Measurements from ENCODE around the gene PXYLP1. TPM values are rescaled to one million over a fixed set of nuclear protein-coding genes. Genes with fewer than 3 reads are reported as not detected.

The PXYLP1 gene
- total and polyA plus RNA-seq, 2 donors (not counting 1 experiment from before 2014, with no cell fraction given) = 1.4 to 4.5 TPM

DNA sequence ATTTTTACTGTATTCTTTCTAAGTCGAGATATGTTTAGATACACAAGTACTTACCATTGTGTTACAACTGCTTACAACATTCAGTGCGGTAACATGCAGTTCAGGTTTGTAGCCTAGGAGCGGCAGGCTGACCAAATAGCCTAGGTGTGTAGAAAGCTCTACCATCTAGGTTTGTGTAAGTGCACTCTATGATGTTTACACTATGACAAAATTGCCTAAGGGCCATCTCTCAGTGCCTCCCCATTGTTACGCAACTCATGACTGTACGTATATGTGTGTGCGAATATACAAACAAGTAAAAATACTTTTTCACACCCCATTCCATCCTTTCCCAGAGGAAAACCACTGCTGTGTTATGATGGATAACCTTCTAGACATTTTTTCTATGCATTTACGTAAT, 44.3 kb downstream of the PXYLP1 start:
- TF ChIP-seq, protein P1, sequence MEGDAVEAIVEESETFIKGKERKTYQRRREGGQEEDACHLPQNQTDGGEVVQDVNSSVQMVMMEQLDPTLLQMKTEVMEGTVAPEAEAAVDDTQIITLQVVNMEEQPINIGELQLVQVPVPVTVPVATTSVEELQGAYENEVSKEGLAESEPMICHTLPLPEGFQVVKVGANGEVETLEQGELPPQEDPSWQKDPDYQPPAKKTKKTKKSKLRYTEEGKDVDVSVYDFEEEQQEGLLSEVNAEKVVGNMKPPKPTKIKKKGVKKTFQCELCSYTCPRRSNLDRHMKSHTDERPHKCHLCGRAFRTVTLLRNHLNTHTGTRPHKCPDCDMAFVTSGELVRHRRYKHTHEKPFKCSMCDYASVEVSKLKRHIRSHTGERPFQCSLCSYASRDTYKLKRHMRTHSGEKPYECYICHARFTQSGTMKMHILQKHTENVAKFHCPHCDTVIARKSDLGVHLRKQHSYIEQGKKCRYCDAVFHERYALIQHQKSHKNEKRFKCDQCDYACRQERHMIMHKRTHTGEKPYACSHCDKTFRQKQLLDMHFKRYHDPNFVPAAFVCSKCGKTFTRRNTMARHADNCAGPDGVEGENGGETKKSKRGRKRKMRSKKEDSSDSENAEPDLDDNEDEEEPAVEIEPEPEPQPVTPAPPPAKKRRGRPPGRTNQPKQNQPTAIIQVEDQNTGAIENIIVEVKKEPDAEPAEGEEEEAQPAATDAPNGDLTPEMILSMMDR (IDR thresholded peaks at IDR 0.05) = no peak
- TF ChIP-seq EZH2 (IDR thresholded peaks at IDR 0.05; ENCODE audit: borderline replicate concordance, insufficient read depth, low read depth, low read length, poor library complexity, severe bottlenecking) = no peak
- DNase-seq = no peak
- H3K4me1 Mint-ChIP-seq = peaks cover 4% of the 10 kb centered on the region
- ChIA-PET CTCF (no interaction called here), POLR2A (no interaction called here)
- H3K9ac ChIP-seq (ENCODE audit: low read length) = no peak overlapping the region
- H3K27ac Mint-ChIP-seq = no peak overlapping the region
- no peaks in the 10 kb centered on the region for H3K27me3 ChIP-seq (replicated peaks in 1 of 4; ENCODE audit: control extremely low read depth in 1 of 4, control insufficient read depth in 3 of 4, insufficient read depth in 4 of 4, low read length in 3 of 4)
- H3K4me3 Mint-ChIP-seq = no peak overlapping the region
- ATAC-seq (ENCODE audit: low read depth) = no peak
- no peaks in the 10 kb centered on the region for H3K79me2 ChIP-seq (ENCODE audit: control insufficient read depth, insufficient read depth, low read length)
- no peak overlapping the region for H3K4me2 ChIP-seq (replicated peaks; ENCODE audit: low read depth, low read length, poor library complexity, severe bottlenecking)
- H4K20me1 ChIP-seq (ENCODE audit: control insufficient read depth, insufficient read depth, low read length, poor library complexity, severe bottlenecking) = no peaks in the 10 kb centered on the region
- no peak overlapping the region for H2AFZ ChIP-seq (ENCODE audit: insufficient read depth, low read depth, low read length, poor library complexity, severe bottlenecking)
- H3K27me3 Mint-ChIP-seq = no peaks in the 10 kb centered on the region
- H3K4me3 ChIP-seq (ENCODE audit: control extremely low read depth in 1 of 5, extremely low read depth in 1 of 5, insufficient read depth in 1 of 5, low read depth in 2 of 5, low read length in 4 of 5) = no peak overlapping the region
- WGBS (ENCODE audit: insufficient coverage) = 60% methylated on average over 1 of the region's 7 CpGs
- H3K9me3 Mint-ChIP-seq (ENCODE audit: insufficient read depth) = no peaks in the 10 kb centered on the region
- no peaks in the 10 kb centered on the region for H3K9me3 ChIP-seq (ENCODE audit: control extremely low read depth in 1 of 3, control insufficient read depth in 2 of 3, insufficient read depth in 1 of 3, low read length in 2 of 3)
- H3K36me3 ChIP-seq (replicated peaks in 1 of 2; ENCODE audit: control extremely low read depth in 1 of 2, control insufficient read depth in 1 of 2, extremely low read depth in 1 of 2, insufficient read depth in 2 of 2, low read length in 1 of 2) = no peaks in the 10 kb centered on the region
- no peaks in the 10 kb centered on the region for H3K4me1 ChIP-seq (ENCODE audit: control insufficient read depth in 2 of 2, insufficient read depth in 2 of 2, low read length in 2 of 2)
- intact Hi-C loops (cut with micrococcal nuclease) = no loop called here
- H3K27ac ChIP-seq (ENCODE audit: low read length in 2 of 2) = no peak overlapping the region

DNA sequence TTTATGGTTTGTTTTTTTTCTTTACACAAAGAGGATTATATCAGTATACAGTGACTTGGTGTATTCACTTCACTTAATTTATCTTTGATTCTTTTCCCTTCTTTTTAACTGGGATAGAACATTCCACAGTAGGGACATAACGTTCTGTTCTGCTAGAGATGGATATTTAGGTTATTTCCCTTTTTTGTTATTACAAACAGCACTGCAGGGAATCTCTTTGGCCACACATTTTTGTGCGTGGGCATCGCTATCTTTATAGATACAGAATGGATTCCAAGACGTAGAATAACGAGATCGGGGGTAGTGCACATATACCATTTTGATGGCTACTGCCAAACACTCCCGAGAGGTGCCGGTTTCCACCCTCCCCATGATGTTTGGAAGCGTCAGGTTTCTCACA, 44.8 kb downstream of the PXYLP1 start:
- Mint-ChIP-seq H3K4me3 (no peak overlapping the region), H3K4me1 (peaks cover 4% of the 10 kb centered on the region), H3K9me3 (ENCODE audit: insufficient read depth) (no peaks in the 10 kb centered on the region), H3K27me3 (no peaks in the 10 kb centered on the region), H3K27ac (no peak overlapping the region)
- Histone ChIP-seq H3K9ac (ENCODE audit: low read length) (no peak overlapping the region), H3K36me3 (replicated peaks in 1 of 2; ENCODE audit: control extremely low read depth in 1 of 2, control insufficient read depth in 1 of 2, extremely low read depth in 1 of 2, insufficient read depth in 2 of 2, low read length in 1 of 2) (no peaks in the 10 kb centered on the region), H3K4me2 (replicated peaks; ENCODE audit: low read depth, low read length, poor library complexity, severe bottlenecking) (no peak overlapping the region), H2AFZ (ENCODE audit: insufficient read depth, low read depth, low read length, poor library complexity, severe bottlenecking) (no peak overlapping the region), H3K79me2 (ENCODE audit: control insufficient read depth, insufficient read depth, low read length) (no peaks in the 10 kb centered on the region), H3K4me1 (ENCODE audit: control insufficient read depth in 2 of 2, insufficient read depth in 2 of 2, low read length in 2 of 2) (no peaks in the 10 kb centered on the region), H3K9me3 (ENCODE audit: control extremely low read depth in 1 of 3, control insufficient read depth in 2 of 3, insufficient read depth in 1 of 3, low read length in 2 of 3) (no peaks in the 10 kb centered on the region), H3K27me3 (replicated peaks in 1 of 4; ENCODE audit: control extremely low read depth in 1 of 4, control insufficient read depth in 3 of 4, insufficient read depth in 4 of 4, low read length in 3 of 4) (no peaks in the 10 kb centered on the region), H3K27ac (ENCODE audit: low read length in 2 of 2) (no peak overlapping the region), H3K4me3 (ENCODE audit: control extremely low read depth in 1 of 5, extremely low read depth in 1 of 5, insufficient read depth in 1 of 5, low read depth in 2 of 5, low read length in 4 of 5) (no peak overlapping the region), H4K20me1 (ENCODE audit: control insufficient read depth, insufficient read depth, low read length, poor library complexity, severe bottlenecking) (no peaks in the 10 kb centered on the region)
- DNase-seq = no peak
- intact Hi-C loops (cut with micrococcal nuclease) = no loop called here
- POLR2A ChIA-PET = no interaction called here
- ATAC-seq (ENCODE audit: low read depth) = no peak
- 100% methylated on average over 5 of the region's 9 CpGs for WGBS (ENCODE audit: insufficient coverage)
- CTCF ChIA-PET = interaction anchor here (1.8 kb wide), 1 partner anchor 45 kb away, joined by 4 read pairs; the partner anchor contains the start of gene PXYLP1
- TF ChIP-seq, protein P1 (IDR thresholded peaks at IDR 0.05) = no peak
- no peak for TF ChIP-seq EZH2 (IDR thresholded peaks at IDR 0.05; ENCODE audit: borderline replicate concordance, insufficient read depth, low read depth, low read length, poor library complexity, severe bottlenecking)

All from B cell (primary cell).